ENCODE measurements around the gene COPZ1. TPM values are rescaled to one million over a fixed set of nuclear protein-coding genes. Genes with fewer than 3 reads are reported as not detected.

COPZ1 gene
- total RNA-seq: 165 and 173 TPM in 2 replicates
- long read RNA-seq, transcript COPZ1-201 (9 exons, 1,897 nt): major isoform, 350 of 392 reads
- long read RNA-seq, transcript COPZ1-202 (8 exons, 880 nt): minor isoform, 9 of 392 reads
- long read RNA-seq, partial matches to known transcripts: 13 of 392 reads
- long read RNA-seq, other reads (novel, unspliced or antisense): 15 of 392 reads

DNA sequence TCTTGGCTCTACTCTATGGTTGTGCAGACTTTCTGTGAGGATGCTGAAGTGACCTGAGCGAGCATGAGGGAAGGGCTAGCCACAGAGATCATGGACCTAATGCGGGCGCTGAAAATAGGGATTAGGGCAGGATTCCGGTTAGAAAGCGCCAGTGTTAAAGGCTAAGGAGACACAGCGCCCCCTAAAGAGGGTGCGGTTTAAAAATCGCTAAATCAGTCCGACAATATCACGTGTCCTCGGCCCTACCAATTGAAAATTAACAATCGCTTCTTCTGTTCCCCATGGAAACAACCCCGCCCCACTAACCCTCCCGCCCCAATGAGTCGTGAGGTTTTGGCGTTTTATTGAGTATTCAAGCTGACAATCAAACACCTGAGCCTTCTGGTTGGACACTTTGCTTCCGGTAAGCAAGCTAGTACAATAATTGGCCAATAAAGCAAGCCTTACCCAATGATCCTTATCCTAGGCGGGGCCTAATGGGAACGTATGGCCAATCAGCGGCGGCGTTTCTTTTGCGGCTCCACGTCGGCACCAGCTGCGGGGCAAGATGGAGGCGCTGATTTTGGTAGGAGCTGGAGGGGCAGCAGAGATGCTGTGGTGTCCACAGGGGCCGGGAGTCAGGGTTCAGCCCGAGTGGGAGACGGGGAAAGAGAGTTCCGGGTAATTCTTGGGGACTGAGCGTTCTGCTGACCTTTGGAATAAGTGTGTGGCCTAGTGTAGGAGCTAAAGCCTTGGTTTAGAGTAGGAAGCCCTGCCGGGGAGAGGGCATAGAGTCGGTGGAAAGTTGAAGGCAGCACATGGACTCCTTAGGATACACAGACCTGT is at the start of gene COPZ1:
Gene COPZ1, plus strand, starts transcription at position 515 of the 825 bp plus-strand sequence. Its CDS starts 33 bp downstream, at position 548.
- H3K36me3 Mint-ChIP-seq (ENCODE audit: insufficient read depth): no peaks in the 10 kb centered on the region
- H3K27ac Mint-ChIP-seq: peak within 1 kb of the TSS; percentile 99
- DNase-seq (ENCODE audit: low spot score, unreplicated experiment): peak; percentile 85
- no peaks in the 10 kb centered on the region for H3K9me3 Mint-ChIP-seq (ENCODE audit: low read depth)
- H3K4me3 Mint-ChIP-seq (ENCODE audit: low read depth): peak within 1 kb of the TSS; percentile 98
- peaks cover 16% of the 10 kb centered on the region for H3K4me1 Mint-ChIP-seq (ENCODE audit: low read depth)
- H3K27me3 Mint-ChIP-seq: no peaks in the 10 kb centered on the region
- TF ChIP-seq, protein P1, sequence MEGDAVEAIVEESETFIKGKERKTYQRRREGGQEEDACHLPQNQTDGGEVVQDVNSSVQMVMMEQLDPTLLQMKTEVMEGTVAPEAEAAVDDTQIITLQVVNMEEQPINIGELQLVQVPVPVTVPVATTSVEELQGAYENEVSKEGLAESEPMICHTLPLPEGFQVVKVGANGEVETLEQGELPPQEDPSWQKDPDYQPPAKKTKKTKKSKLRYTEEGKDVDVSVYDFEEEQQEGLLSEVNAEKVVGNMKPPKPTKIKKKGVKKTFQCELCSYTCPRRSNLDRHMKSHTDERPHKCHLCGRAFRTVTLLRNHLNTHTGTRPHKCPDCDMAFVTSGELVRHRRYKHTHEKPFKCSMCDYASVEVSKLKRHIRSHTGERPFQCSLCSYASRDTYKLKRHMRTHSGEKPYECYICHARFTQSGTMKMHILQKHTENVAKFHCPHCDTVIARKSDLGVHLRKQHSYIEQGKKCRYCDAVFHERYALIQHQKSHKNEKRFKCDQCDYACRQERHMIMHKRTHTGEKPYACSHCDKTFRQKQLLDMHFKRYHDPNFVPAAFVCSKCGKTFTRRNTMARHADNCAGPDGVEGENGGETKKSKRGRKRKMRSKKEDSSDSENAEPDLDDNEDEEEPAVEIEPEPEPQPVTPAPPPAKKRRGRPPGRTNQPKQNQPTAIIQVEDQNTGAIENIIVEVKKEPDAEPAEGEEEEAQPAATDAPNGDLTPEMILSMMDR (IDR thresholded peaks at IDR 0.05; ENCODE audit: unreplicated experiment): peak; percentile 75

DNA sequence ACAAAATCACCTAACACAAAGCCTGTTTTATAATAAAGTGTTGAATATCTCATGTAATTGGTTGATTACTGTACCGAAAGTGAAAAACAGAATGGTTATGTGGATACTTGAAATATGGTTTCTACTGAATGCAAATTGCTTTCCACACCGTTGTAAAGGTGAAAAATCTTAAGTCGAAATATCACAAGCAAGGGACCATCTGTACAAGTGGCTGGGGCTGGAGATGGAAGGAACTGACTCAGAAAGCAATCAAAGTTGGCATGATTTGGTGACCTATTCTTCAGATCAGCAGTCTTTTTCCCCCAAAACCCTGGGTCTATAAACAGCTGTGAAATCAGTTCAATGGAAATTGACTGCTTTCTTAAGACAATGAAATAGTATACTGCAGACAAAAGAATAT is 48.6 kb upstream of the COPZ1 start:
- Mint-ChIP-seq H3K4me3 (ENCODE audit: low read depth) (no peak overlapping the region), H3K27ac (peak overlapping the region; percentile 69), H3K36me3 (ENCODE audit: insufficient read depth) (peaks cover 10% of the 10 kb centered on the region), H3K9me3 (ENCODE audit: low read depth) (no peaks in the 10 kb centered on the region), H3K4me1 (ENCODE audit: low read depth) (peaks cover 23% of the 10 kb centered on the region), H3K27me3 (no peaks in the 10 kb centered on the region)
- DNase-seq (ENCODE audit: low spot score, unreplicated experiment): no peak
- TF ChIP-seq, protein P1 (IDR thresholded peaks at IDR 0.05; ENCODE audit: unreplicated experiment): no peak

- Mint-ChIP-seq H3K27ac (no peak overlapping the region), H3K9me3 (ENCODE audit: low read depth) (no peaks in the 10 kb centered on the region), H3K4me1 (ENCODE audit: low read depth) (peaks cover 36% of the 10 kb centered on the region), H3K27me3 (no peaks in the 10 kb centered on the region), H3K4me3 (ENCODE audit: low read depth) (no peak overlapping the region), H3K36me3 (ENCODE audit: insufficient read depth) (peaks cover 22% of the 10 kb centered on the region)
- TF ChIP-seq, protein P1 (IDR thresholded peaks at IDR 0.05; ENCODE audit: unreplicated experiment): no peak
- no peak for DNase-seq (ENCODE audit: low spot score, unreplicated experiment)
Measured at GRCh38 chr12:54277823-54278276, 47.1 kb upstream of the COPZ1 start.

- TF ChIP-seq, protein P1 (IDR thresholded peaks at IDR 0.05; ENCODE audit: unreplicated experiment): no peak
- no peaks in the 10 kb centered on the region for H3K9me3 Mint-ChIP-seq (ENCODE audit: low read depth)
- peaks cover 32% of the 10 kb centered on the region for H3K36me3 Mint-ChIP-seq (ENCODE audit: insufficient read depth)
- no peak overlapping the region for H3K27ac Mint-ChIP-seq
- H3K4me3 Mint-ChIP-seq (ENCODE audit: low read depth): no peak overlapping the region
- H3K4me1 Mint-ChIP-seq (ENCODE audit: low read depth): peaks cover 44% of the 10 kb centered on the region
- no peak for DNase-seq (ENCODE audit: low spot score, unreplicated experiment)
- no peaks in the 10 kb centered on the region for H3K27me3 Mint-ChIP-seq
Measured at GRCh38 chr12:54279227-54279631, 45.7 kb upstream of the COPZ1 start.

DNA sequence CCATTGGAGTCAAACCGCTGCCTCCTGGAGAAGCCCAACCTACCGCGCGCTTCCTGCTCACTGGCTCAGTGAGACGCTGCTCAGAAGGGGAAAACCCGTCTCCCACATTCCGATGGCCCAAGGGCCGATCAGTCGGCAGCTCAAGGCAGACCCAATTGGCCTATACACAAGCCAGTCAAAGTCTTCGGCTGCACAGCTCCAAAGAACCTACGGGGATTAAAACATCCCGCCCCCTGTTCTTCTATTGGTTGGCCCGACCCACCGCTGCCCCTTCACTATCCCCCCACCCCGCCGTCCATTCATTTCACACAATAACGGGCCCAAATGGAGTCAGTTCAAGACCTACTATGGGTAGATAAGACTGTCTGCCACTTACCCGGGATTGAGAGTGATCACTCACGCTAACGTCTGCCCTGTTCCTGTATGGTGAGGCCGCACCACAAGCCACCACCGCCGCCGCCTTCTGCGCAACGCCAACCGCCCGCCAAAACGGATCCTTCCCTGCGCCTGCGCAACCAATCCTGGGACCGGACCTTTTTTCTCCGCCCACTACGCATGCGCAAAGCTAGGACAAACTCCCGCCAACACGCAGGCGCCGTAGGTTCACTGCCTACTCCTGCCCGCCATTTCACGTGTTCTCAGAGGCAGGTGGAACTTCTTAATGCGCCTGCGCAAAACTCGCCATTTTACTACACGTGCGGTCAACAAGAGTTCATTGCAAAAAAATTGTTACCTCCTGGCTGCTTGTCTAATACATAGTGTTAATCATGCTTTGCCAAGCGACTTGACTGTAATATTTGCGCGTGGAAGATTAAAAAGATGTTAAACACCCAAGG is 45.1 kb upstream of the COPZ1 start, which contains the start of gene CBX5:
Gene CBX5, minus strand, starts transcription at position 491 of the 836 bp plus-strand sequence. CDS start 22,472 bp downstream, outside the sequence.
- TF ChIP-seq, protein P1 (IDR thresholded peaks at IDR 0.05; ENCODE audit: unreplicated experiment): no peak

More for the DNA sequence above, 45.1 kb upstream of the COPZ1 start, which contains the start of gene CBX5:
- Mint-ChIP-seq H3K4me3 (ENCODE audit: low read depth) (no peak within 1 kb of the TSS), H3K9me3 (ENCODE audit: low read depth) (no peaks in the 10 kb centered on the region), H3K36me3 (ENCODE audit: insufficient read depth) (peaks cover 33% of the 10 kb centered on the region), H3K4me1 (ENCODE audit: low read depth) (peaks cover 48% of the 10 kb centered on the region), H3K27ac (no peak within 1 kb of the TSS), H3K27me3 (no peaks in the 10 kb centered on the region)
- DNase-seq (ENCODE audit: low spot score, unreplicated experiment): peak; percentile 99

Data from progenitor cell of endocrine pancreas (in vitro differentiated cells).